Muscle layer of duodenum (tissue), 2 donors: ENCODE results near the gene C11orf58.

Source experiments
- H3K27ac ChIP-seq: one replicate; pipeline ENCODE4 v1.7.0; 2013; ENCODE audit warnings: mild to moderate bottlenecking, low read length
- H3K27me3 ChIP-seq: one replicate; pipeline ENCODE4 v1.7.0; 2013; ENCODE audit warnings: low read depth, mild to moderate bottlenecking, control low read depth, low read length
- H3K36me3 ChIP-seq, 2 donors: one replicate each; pipeline ENCODE4 v1.7.0; 2013; ENCODE audit warnings: low read length in 2 of 2, control low read depth in 1 of 2, mild to moderate bottlenecking in 1 of 2; ENCODE audit not compliant: insufficient read depth in 2 of 2, control insufficient read depth in 1 of 2
- H3K4me1 ChIP-seq, 2 donors: one replicate each; pipeline ENCODE4 v1.7.0; 2013; ENCODE audit warnings: low read length in 2 of 2, mild to moderate bottlenecking in 2 of 2, control low read depth in 1 of 2, moderate library complexity in 1 of 2; ENCODE audit not compliant: insufficient read depth in 2 of 2, control insufficient read depth in 1 of 2
- H3K4me3 ChIP-seq, 2 donors: one replicate each; pipeline ENCODE4 v1.7.0; 2013; ENCODE audit warnings: low read length in 2 of 2, low read depth in 1 of 2, mild to moderate bottlenecking in 1 of 2
- H3K9me3 ChIP-seq, 2 donors: one replicate each; pipeline ENCODE4 v1.7.0; 2013; ENCODE audit warnings: low read length in 2 of 2, control low read depth in 1 of 2, mild to moderate bottlenecking in 1 of 2; ENCODE audit not compliant: control insufficient read depth in 1 of 2
- donor health status: healthy.

The C11orf58 gene

GRCh38 chr11:16744128-16744725, 5.8 kb downstream of the C11orf58 start:
- H3K27ac ChIP-seq: no peak overlapping the region
- H3K27me3 ChIP-seq: no peaks in the 10 kb centered on the region
- peaks cover 33 to 34% of the 10 kb centered on the region in 2 donors for H3K36me3 ChIP-seq
- peaks cover 0 to 45% of the 10 kb centered on the region in 2 donors for H3K4me1 ChIP-seq
- H3K4me3 ChIP-seq: no peak overlapping the region
- no peaks in the 10 kb centered on the region for H3K9me3 ChIP-seq

GRCh38 chr11:16745950-16746605, 7.6 kb downstream of the C11orf58 start:
- H3K9me3 ChIP-seq: no peaks in the 10 kb centered on the region
- H3K27me3 ChIP-seq: no peaks in the 10 kb centered on the region
- no peak overlapping the region for H3K27ac ChIP-seq
- peaks cover 51 to 52% of the 10 kb centered on the region in 2 donors for H3K36me3 ChIP-seq
- peaks cover 0 to 32% of the 10 kb centered on the region in 2 donors for H3K4me1 ChIP-seq
- H3K4me3 ChIP-seq: no peak overlapping the region

- H3K27me3 ChIP-seq: no peaks in the 10 kb centered on the region
Observed at GRCh38 chr11:16749092-16749491, 10.6 kb downstream of the C11orf58 start.

DNA sequence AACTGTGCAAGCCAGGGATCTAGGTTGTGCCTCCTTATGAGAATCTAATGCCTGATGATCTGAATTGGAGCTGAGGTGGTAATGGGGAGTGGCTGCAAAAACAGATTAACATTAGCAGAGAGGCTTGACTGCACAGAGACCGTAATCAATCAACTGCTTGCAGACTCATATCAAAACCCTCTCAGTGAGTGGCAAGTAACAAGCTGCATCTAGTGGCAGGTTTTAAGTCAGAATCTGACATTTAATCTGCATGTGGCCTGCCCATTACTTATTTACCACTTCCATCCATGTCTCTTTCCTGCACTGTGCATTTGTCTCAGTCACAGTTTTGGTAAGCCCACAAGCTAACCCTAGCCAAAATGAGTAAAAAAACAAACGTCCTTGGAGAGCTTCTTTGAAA, 11.2 kb downstream of the C11orf58 start:
- H3K4me1 ChIP-seq: peaks cover 0 to 3% of the 10 kb centered on the region in 2 donors
- no peak overlapping the region for H3K4me3 ChIP-seq
- no peak overlapping the region for H3K27ac ChIP-seq
- peaks cover 69 to 87% of the 10 kb centered on the region in 2 donors for H3K36me3 ChIP-seq
- no peaks in the 10 kb centered on the region for H3K9me3 ChIP-seq
- no peaks in the 10 kb centered on the region for H3K27me3 ChIP-seq

More at GRCh38 chr11:16749092-16749491, 10.6 kb downstream of the C11orf58 start:
- Histone ChIP-seq H3K27ac (no peak overlapping the region), H3K9me3 (no peaks in the 10 kb centered on the region), H3K36me3 (peaks cover 67 to 81% of the 10 kb centered on the region in 2 donors), H3K4me1 (peaks cover 0 to 9% of the 10 kb centered on the region in 2 donors), H3K4me3 (no peak overlapping the region)

DNA sequence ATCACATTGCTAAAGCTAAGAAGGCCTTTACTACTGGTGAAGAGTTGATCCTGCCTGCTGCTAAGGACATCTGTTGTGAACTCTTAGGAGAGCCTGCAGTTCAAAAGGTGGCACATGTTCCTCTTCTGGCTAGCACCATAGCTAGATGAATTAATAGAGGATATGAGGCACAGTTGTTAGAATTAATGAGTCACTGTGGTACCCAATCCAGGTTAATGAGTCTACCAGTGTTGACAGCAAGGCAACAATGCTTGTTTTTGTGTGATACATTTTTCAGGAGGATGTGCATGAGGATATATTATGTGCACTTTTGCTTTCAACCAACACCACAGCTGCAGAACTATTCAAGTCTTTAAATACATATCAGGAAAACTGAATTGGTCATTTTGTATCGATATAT, 12.0 kb downstream of the C11orf58 start:
- Histone ChIP-seq H3K9me3 (no peaks in the 10 kb centered on the region), H3K27me3 (no peaks in the 10 kb centered on the region), H3K4me1 (no peaks in the 10 kb centered on the region), H3K4me3 (no peak overlapping the region), H3K36me3 (peaks cover 66 to 86% of the 10 kb centered on the region in 2 donors), H3K27ac (no peak overlapping the region)

DNA sequence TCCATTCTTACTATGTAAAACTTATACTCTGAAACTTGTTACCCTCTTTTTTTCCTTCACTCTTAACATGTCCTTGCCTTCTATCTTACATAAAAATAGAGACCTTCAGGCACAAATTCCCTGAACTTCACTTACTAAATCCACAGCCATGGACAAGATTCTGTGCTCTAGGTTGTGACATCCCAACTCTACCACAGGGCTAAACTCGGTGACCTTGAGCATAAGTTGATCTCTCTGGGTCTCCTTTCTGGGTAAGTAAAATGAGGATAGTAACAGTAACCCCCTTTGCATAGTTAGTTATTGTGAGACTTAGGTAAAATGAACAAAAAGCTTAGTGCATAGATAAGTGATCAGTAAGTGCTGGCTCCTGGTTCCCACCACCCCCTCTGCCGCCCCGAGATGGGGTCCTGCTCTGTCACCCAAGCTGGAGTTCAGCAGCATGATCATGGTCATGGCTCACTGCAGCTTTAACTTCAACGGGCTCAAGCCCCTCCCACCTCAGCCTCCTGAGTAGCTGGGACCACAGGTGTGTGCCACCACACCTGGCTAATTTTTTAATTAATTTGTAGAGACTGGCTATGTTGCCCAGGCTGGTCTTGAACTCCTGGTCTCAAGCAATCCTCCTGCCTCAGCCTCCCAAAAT, 20.1 kb downstream of the C11orf58 start:
- Histone ChIP-seq H3K9me3 (no peaks in the 10 kb centered on the region), H3K27me3 (no peaks in the 10 kb centered on the region), H3K27ac (no peak overlapping the region), H3K4me1 (no peaks in the 10 kb centered on the region), H3K36me3 (peaks cover 21 to 42% of the 10 kb centered on the region in 2 donors), H3K4me3 (no peak overlapping the region)

- Histone ChIP-seq H3K4me3 (no peak overlapping the region), H3K4me1 (no peaks in the 10 kb centered on the region), H3K9me3 (no peaks in the 10 kb centered on the region), H3K27me3 (no peaks in the 10 kb centered on the region), H3K36me3 (peaks cover 16 to 27% of the 10 kb centered on the region in 2 donors), H3K27ac (no peak overlapping the region)
Observed at GRCh38 chr11:16759857-16760508, 21.5 kb downstream of the C11orf58 start.

GRCh38 chr11:16763746-16764145, 25.3 kb downstream of the C11orf58 start:
- Histone ChIP-seq H3K4me3 (no peak overlapping the region), H3K4me1 (no peaks in the 10 kb centered on the region), H3K9me3 (no peaks in the 10 kb centered on the region), H3K27ac (no peak overlapping the region), H3K36me3 (peaks cover 0 to under 1% of the 10 kb centered on the region in 2 donors), H3K27me3 (no peaks in the 10 kb centered on the region)

- Histone ChIP-seq H3K4me1 (no peaks in the 10 kb centered on the region), H3K36me3 (no peaks in the 10 kb centered on the region), H3K27ac (no peak overlapping the region), H3K4me3 (no peak overlapping the region), H3K27me3 (no peaks in the 10 kb centered on the region), H3K9me3 (no peaks in the 10 kb centered on the region)
Observed at GRCh38 chr11:16764888-16765287, 26.4 kb downstream of the C11orf58 start.

- H3K36me3 ChIP-seq: no peaks in the 10 kb centered on the region
- H3K27ac ChIP-seq: no peak overlapping the region
- no peaks in the 10 kb centered on the region for H3K4me1 ChIP-seq
- H3K9me3 ChIP-seq: no peaks in the 10 kb centered on the region
- no peaks in the 10 kb centered on the region for H3K27me3 ChIP-seq
- no peak overlapping the region for H3K4me3 ChIP-seq
Observed at GRCh38 chr11:16767137-16767536, 28.7 kb downstream of the C11orf58 start.

- H3K27me3 ChIP-seq: no peaks in the 10 kb centered on the region
- H3K4me3 ChIP-seq: no peak overlapping the region
- no peaks in the 10 kb centered on the region for H3K9me3 ChIP-seq
- no peaks in the 10 kb centered on the region for H3K36me3 ChIP-seq
- H3K27ac ChIP-seq: no peak overlapping the region
- H3K4me1 ChIP-seq: no peaks in the 10 kb centered on the region
Observed at GRCh38 chr11:16767957-16768356, 29.5 kb downstream of the C11orf58 start.
